ENCODE results near the gene C16orf78.
A peak's percentile ranks its signal among the peaks of the same experiment; 100 is the strongest.

Gene C16orf78

GRCh38 chr16:49431040-49431439, 57.4 kb downstream of the C16orf78 start:
- DNase-seq (ENCODE audit: low read depth in 2 of 2) = no peak

GRCh38 chr16:49431591-49432290, 58.1 kb downstream of the C16orf78 start:
- DNase-seq (ENCODE audit: low read depth in 2 of 2) = no peak

GRCh38 chr16:49434733-49435132, 61.1 kb downstream of the C16orf78 start:
- DNase-seq (ENCODE audit: low read depth in 2 of 2) = no peak

GRCh38 chr16:49436181-49436580, 62.6 kb downstream of the C16orf78 start:
- DNase-seq (ENCODE audit: low read depth in 2 of 2) = no peak

- no peak for DNase-seq (ENCODE audit: low read depth in 2 of 2)
Observed at GRCh38 chr16:49437344-49437743, 63.7 kb downstream of the C16orf78 start.

- no peak for DNase-seq (ENCODE audit: low read depth in 2 of 2)
Observed at GRCh38 chr16:49439050-49439449, 65.4 kb downstream of the C16orf78 start.

GRCh38 chr16:49439676-49440075, 66.1 kb downstream of the C16orf78 start:
- DNase-seq (ENCODE audit: low read depth in 2 of 2) = no peak

- DNase-seq (ENCODE audit: low read depth in 2 of 2) = no peak
Observed at GRCh38 chr16:49440156-49441065, 66.8 kb downstream of the C16orf78 start.

GRCh38 chr16:49441366-49441780, 67.8 kb downstream of the C16orf78 start:
- DNase-seq (ENCODE audit: low read depth in 2 of 2) = peak; percentile 9 to 47

- DNase-seq (ENCODE audit: low read depth in 2 of 2) = no peak
Observed at GRCh38 chr16:49442805-49443204, 69.2 kb downstream of the C16orf78 start.

GRCh38 chr16:49443576-49443975, 70.0 kb downstream of the C16orf78 start:
- DNase-seq (ENCODE audit: low read depth in 2 of 2) = no peak

GRCh38 chr16:49446805-49447204, 73.2 kb downstream of the C16orf78 start:
- no peak for DNase-seq (ENCODE audit: low read depth in 2 of 2)
